GM21529 (cell line): ENCODE measurements around the gene GCLM.
"Not testable (repeated sequence)": the region's sequence is repeated elsewhere in the genome, so short reads cannot be mapped to it uniquely, and the experiment has no call there.

ENCODE experiments used
- ATAC-seq: cut with Tn5 transposase; IDR thresholded peaks from one replicate; pipeline ENCODE4 v1.9.1; 2021; ENCODE audit not compliant: unreplicated experiment

The GCLM gene

DNA sequence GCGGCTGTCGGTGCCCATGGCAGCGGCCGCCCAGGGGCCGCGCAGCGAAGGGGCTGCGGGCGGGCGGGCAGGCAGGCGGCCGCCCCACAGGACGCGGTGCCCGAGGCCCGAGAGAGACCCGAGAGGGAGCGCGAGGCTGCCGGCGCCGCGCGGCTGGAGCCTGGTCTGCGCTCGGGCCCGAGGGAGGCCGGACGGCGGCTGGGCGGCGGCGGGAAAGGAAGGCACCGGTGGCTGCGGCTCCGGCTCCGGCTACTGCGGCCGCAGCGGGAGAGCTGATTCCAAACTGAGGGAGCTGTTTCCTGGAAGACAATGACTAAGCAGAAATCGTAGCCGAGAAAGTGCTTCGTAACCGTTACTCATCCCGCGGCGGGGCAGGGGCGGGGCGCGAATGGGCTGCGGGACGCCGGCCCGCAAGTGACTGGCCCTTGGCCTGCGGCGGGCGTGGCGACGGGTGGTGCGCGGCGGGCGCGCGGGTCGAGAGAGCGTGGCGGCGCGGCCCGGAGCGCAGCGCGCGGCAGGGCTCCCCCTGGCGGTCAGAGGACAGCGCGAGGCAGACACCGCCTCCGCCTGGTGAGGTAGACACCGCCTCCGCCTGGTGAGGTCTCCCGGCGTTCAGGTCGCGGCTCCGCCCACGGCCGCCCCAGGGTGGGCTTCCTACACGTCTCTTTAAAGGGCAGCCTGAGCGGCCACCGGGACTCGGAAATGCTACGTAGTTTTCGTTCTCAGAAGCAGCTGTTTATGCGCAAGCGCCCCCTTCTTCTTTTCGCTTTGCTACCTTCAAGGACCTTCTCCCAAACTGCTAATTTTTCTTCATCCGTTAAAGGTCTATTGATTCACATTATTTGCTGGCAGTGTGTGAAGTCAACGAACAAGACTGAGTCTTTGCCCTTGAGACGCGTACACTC lies at the start of gene GCLM:
Gene GCLM, minus strand, starts transcription at position 285 of the 905 bp plus-strand sequence. Its CDS starts 267 bp downstream, at position 18.
- peak; percentile 90 for ATAC-seq

DNA sequence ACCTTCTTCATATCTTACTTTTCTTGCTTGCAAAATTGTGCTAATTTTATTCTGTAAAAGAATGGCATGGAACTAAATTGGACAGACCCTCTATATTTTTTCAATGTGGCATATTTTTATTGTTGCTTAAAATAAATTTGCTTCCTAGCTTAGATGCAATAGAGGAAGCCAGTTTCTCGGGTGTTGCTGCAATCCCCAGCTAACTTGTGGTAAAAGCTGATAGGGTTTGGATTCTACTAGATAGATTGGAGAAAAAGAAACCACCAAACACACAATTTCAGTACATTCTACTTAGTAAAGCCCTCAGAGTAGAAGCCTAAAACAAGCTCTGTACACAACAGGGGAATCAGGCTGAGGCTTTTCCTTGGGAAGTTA lies 49.5 kb upstream of the GCLM start:
- no peak for ATAC-seq

DNA sequence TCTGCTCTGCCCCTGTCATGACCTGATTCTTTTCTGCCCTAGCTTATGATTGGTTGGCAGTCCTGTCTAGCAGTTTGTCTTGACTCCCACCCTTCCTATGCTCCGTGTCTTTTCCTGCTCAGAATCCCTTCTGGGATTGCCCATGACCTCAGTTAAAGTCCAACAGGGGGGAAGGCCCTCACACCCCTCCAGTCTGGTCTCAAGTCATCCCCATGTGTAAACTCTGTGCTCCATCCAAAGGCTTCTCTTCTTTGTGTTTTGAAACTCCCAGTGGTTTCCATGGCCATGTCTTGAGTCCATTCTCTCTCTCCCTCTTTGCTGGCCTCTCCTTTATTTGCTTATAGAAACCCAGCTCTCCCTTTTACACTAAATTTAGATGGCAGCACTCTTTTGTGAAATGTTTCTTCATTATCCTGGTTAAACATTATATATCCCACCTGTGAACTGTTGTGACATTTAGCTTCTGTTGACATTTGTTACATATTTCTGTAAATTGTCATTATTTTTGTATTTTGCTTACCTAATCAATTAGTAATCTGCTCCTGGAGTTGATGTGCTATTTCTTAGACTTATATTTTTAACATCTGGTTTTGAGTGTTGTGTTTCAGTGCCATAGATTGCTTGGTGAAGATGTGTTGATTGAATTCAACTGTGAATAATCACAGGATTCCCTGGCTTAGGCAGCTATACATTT lies 48.9 kb upstream of the GCLM start:
- ATAC-seq = no peak

DNA sequence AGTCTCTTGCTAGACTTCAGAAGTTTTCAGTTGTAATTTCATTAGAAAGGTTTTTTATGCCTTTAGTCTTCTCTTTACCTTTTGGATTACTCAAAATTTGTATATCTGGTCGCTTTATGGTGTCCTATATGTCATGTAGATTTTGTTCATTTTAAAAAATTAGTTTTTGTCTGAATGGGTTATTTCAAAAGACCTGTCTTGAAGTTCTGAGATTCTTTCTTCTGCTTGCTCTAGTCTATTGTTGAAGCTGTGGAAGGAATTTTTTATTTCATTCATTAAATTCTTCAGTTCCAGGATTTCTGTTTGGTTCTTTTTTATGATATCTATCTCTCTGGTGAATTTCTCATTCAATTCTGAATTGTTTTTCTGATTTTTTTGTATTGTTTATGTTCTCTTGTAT lies 46.5 kb upstream of the GCLM start:
- ATAC-seq = no peak

GRCh38 chr1:93947002-93947686 lies 37.9 kb upstream of the GCLM start:
- ATAC-seq = not testable (repeated sequence)

GRCh38 chr1:93938461-93939145 lies 29.4 kb upstream of the GCLM start:
- ATAC-seq = no peak

- no peak for ATAC-seq
Observed at GRCh38 chr1:93937997-93938396, 28.8 kb upstream of the GCLM start.

- ATAC-seq = no peak
Observed at GRCh38 chr1:93925206-93925605, 16.0 kb upstream of the GCLM start.

DNA sequence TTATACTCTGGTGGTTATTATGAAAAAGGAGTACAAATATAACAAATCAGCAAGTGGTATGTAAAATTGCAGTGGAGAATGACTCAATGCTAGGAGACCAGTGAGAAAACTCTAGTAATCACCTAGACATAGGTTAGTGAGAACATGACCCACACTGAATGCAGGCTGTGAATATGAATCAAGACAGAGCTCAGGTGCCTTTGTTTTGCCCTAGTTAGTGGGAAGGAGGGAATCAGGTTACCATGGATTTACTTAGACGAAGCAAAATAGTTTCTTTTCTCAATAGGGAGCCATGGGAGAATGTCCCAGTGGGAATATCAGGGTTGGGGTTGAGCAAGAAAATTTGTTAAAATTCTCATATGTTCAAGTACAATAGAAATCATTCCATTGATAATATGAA lies 10.6 kb upstream of the GCLM start:
- ATAC-seq = no peak

DNA sequence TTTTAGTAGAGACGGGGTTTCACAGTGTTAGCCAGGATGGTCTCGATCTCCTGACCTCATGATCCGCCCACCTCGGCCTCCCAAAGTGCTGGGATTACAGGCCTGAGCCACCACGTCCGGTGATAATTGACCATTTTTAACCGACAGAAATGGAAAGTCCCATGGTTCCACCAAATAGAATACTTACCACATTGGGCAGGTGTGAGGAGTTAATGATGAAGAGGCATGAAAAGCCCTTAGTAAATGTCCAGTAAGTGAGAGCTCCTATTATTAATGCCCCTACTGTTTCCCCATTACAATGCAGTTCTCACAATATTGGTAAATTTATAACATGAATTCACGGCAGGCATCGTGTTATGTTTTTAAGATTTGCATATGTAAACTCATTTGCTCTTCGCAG lies 8.1 kb upstream of the GCLM start:
- no peak for ATAC-seq

GRCh38 chr1:93910880-93911279 lies 1.6 kb upstream of the GCLM start:
- not testable (repeated sequence) for ATAC-seq

GRCh38 chr1:93910305-93910704 lies 1.1 kb upstream of the GCLM start:
- ATAC-seq = no peak

- peak; percentile 38 for ATAC-seq
Observed at GRCh38 chr1:93908394-93909145, 660 bp downstream of the GCLM start.

DNA sequence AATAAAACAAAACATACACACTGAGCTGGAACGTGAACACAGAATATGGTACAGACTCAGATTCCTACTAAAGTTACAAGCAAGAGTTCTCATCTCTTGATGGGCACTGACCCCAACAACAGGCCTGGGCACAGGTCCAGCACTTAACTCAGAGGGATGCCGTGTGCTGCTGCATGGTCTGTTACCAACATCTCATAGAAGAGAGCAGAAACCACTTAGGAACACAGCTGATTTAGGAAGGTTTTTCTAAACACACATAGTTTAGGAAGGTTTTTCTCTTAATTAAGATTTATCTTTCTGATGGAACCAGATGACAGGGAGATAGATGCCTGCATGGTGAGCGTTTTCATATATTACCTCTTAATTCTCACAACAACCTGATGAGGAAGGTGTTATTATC lies 1.5 kb downstream of the GCLM start:
- ATAC-seq = no peak

DNA sequence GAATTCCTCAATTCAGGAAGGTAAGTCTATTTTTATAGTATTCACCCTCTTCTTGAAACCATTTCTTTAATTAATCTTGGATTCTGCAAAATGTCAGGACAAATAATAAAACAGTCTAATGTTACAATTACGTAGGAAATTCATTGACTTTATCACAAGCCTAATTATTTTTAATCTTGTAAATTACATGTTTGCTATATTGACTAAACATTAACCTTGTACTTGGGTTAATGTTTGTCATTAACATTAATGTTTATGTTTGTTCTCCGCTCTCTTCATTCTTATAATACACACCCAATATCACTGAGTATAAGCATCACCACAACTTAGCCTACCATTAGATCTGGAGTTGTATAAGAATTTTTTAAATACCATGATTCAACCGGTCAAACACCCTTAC lies 2.8 kb downstream of the GCLM start:
- no peak for ATAC-seq

GRCh38 chr1:93905734-93906133 lies 3.5 kb downstream of the GCLM start:
- no peak for ATAC-seq

GRCh38 chr1:93905051-93905450 lies 4.2 kb downstream of the GCLM start:
- ATAC-seq = no peak

GRCh38 chr1:93904228-93904627 lies 5.0 kb downstream of the GCLM start:
- ATAC-seq = no peak

- ATAC-seq = no peak
Observed at GRCh38 chr1:93900723-93901504, 8.3 kb downstream of the GCLM start.
